ENCODE results near the gene ZSCAN23.
"Not testable (repeated sequence)": the region's sequence is repeated elsewhere in the genome, so short reads cannot be mapped to it uniquely, and the experiment has no call there.

Gene ZSCAN23

DNA sequence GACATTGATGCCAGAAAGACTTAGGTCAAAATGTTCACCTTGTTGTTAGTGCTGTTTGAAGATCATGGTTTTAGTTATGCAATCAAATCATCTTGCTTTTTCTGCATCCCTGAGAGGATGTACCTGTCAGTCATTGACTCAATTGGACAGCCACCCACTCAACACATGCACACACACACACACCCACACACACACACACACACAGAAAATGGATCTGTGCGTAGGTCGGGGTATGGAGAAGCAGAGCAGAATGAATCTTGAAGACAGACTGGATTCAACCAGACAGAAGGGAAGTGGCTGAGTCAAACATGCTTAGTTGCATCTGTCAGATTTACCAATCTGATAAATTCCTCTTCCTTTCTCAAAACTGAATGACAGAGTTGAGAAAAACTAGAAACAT is 19.1 kb upstream of the ZSCAN23 start:
- TF ChIP-seq, protein P1, sequence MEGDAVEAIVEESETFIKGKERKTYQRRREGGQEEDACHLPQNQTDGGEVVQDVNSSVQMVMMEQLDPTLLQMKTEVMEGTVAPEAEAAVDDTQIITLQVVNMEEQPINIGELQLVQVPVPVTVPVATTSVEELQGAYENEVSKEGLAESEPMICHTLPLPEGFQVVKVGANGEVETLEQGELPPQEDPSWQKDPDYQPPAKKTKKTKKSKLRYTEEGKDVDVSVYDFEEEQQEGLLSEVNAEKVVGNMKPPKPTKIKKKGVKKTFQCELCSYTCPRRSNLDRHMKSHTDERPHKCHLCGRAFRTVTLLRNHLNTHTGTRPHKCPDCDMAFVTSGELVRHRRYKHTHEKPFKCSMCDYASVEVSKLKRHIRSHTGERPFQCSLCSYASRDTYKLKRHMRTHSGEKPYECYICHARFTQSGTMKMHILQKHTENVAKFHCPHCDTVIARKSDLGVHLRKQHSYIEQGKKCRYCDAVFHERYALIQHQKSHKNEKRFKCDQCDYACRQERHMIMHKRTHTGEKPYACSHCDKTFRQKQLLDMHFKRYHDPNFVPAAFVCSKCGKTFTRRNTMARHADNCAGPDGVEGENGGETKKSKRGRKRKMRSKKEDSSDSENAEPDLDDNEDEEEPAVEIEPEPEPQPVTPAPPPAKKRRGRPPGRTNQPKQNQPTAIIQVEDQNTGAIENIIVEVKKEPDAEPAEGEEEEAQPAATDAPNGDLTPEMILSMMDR (IDR thresholded peaks at IDR 0.05), result no peak

DNA sequence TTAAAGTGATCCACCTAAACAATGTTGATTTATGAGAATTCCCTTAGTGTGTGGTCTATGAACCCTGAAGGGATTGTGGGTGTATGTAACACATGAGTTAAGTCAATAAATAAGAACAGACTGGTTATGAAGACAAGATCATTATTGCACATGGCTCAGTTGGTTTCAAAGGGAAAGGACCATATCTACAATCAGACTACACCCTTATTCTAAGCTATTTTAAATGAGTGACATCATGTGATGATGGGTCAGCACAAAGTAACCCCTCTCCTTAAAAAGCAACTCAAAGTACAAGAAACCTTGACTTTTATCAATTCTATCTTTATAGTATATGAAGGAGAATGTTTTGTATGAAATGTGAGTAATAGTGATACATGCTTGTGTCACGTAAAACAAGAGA is 15.3 kb upstream of the ZSCAN23 start:
- TF ChIP-seq, protein P1 (IDR thresholded peaks at IDR 0.05), result no peak
- TF ChIP-seq ZFX (IDR thresholded peaks at IDR 0.05; ENCODE audit: borderline replicate concordance), result no peak
- peak overlapping the region; percentile 34 for H3K27ac ChIP-seq

More for the DNA sequence above, 19.1 kb upstream of the ZSCAN23 start:
- no peak overlapping the region for H3K27ac ChIP-seq

DNA sequence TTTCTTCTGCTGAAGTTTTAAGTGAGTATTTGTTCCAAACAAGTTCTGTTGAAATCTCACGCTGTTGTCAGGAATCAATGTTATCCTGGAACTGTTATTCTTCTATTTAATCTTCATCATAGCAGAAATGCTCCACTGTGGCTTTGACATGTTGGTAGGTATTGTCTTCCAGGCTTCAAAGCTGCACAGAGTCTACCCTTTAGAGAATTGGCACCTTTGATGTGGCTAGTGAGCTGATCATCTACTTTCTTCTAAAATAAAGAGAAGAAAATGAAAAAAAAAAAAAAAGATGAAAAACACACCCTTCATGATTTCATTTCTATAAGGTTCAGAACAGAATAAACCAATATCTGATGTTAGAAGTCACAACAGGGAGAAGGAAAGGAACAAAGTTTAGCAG is 5.8 kb upstream of the ZSCAN23 start:
- no peak overlapping the region for H3K27ac ChIP-seq
- TF ChIP-seq, protein P1 (IDR thresholded peaks at IDR 0.05), result no peak

DNA sequence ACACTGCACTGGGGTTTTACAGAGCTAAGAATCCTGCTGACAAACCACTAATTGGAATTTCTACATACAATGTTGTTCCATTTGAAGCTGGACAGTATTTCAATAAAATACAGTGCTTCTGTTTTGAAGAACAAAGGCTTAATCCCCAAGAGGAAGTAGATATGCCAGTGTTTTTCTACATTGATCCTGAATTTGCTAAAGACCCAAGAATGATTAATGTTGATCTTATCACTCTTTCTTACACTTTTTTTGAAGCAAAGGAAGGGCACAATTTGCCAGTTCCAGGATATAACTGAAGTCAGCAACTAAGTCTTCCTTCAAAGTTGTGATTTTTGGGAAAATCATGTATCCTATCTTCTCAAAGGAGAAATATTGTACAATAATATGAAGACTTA is 4.2 kb upstream of the ZSCAN23 start:
- not testable (repeated sequence) for H3K27ac ChIP-seq

DNA sequence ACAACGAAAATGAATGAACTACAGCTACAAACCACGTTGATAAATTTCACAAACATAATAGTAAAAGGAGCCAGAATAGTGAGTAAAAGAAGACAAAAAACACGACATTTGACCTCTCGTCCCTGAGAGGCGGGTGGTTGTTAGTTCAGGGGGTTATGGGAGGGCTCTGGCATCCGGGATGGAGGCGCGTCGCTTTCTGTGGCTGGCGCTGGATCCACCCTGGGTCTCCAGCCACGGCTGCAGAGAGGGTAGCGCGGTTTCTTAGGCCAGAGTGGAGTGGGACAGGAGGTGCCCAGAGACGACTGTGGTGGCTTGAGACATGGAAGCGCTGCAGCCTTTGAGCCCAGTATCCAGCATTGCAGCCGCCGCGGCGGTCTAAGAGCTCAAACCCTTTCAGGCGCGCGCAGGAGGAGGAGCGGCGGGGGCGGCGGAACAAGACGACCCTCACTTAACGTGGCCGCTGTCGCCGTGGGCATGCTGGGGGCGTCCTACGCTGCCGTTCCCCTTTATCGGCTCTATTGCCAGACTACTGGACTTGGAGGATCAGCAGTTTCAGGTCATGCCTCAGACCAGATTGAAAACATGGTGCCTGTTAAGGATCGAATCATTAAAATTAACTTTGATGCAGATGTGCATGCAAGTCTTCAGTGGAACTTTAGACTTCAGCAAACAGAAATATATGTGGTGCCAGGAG is 3.7 kb upstream of the ZSCAN23 start:
- H3K27ac ChIP-seq, result no peak overlapping the region
- TF ChIP-seq ZFX (IDR thresholded peaks at IDR 0.05; ENCODE audit: borderline replicate concordance), result no peak
- TF ChIP-seq, protein P1 (IDR thresholded peaks at IDR 0.05), result no peak

DNA sequence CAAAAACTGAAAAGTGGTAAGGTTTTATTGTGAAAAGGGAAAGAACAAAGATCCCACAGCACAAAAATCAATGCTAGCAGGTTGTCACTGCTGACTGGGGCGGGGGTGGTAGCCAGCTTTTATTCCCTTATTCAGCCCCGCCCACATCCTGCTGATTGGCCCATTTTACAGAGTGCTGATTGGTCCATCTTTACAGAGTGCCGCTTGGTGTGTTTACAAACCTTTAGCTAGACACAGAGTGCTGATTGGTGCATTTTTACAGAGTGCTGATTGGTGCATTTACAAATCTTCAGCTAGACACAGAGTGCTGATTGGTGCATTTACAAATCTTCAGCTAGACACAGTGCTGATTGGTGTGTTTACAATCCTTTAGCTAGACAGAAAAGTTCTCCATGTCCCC is 1.5 kb upstream of the ZSCAN23 start:
- not testable (repeated sequence) for H3K27ac ChIP-seq

DNA sequence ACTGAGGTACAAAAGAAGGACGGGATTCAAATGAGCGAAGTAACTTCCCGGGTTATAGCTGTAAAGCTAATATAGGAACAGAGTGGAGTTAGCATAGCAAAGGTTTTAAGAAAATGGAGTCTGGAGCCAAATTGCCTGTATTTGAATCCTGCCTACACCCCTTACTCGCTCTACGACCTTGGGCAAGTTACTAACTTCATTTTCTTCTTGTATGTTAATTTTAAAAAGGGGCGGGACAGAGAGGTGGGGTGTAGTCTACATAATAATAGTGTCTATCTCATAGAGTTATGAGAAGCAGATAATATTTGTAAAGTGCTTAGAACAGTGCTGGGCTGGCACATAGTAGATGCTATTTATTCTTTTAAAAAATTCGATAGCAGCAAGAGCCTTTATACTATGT is 705 bp downstream of the ZSCAN23 start:
- no peak for TF ChIP-seq ZFX (IDR thresholded peaks at IDR 0.05; ENCODE audit: borderline replicate concordance)
- TF ChIP-seq, protein P1 (IDR thresholded peaks at IDR 0.05), result no peak
- H3K27ac ChIP-seq, result peak overlapping the region; percentile 54

DNA sequence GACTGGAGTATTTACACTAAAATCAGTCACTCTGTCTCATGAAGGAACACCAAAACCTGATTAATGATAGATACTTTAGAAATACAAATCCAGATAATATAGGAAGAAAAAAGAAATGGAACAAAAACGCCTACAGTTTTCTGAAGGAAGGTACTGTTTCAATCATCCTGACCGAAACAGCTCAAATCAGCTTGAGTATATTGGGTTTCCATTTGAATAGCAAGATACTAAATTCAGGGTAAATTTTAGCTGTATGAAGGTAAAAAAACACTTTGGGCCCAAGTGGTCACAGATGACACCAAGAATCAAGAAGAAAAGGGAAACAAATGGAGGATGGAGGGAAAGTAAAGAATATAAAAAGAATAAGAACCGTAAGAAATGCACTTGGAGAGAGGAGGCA is 6.9 kb downstream of the ZSCAN23 start:
- TF ChIP-seq, protein P1 (IDR thresholded peaks at IDR 0.05), result no peak
- no peak for TF ChIP-seq ZFX (IDR thresholded peaks at IDR 0.05; ENCODE audit: borderline replicate concordance)
- no peak overlapping the region for H3K27ac ChIP-seq
